RWPE2 (cell line): Measurements from ENCODE around the gene FAXDC2.

ENCODE experiments used
- ATAC-seq: fragments of 200-7000 bp; cut with Tn5 transposase; 3 replicates; pipeline ENCODE4 v1.9.1; 2021; ENCODE audit warnings: low read depth
- DNase-seq: peaks from one replicate; pipeline ENCODE4 v3.0.0-alpha.2; 2020; ENCODE audit warnings: low spot score
- H3K27ac ChIP-seq: fragments of 450-650 bp; 2 replicates; pipeline ENCODE4 v1.5.1; 2017; ENCODE audit warnings: mild to moderate bottlenecking; ENCODE audit not compliant: poor library complexity, severe bottlenecking
- H3K27me3 ChIP-seq: fragments of 250-450 bp; sonication (Bioruptor Pico); 2 replicates; pipeline ENCODE4 v1.5.1; 2021; ENCODE audit warnings: mild to moderate bottlenecking, moderate library complexity; ENCODE audit not compliant: insufficient read depth, poor library complexity, severe bottlenecking
- H3K36me3 ChIP-seq: fragments of 250-450 bp; sonication (Bioruptor Pico); 2 replicates; pipeline ENCODE4 v1.5.1; 2020; ENCODE audit warnings: low read depth, mild to moderate bottlenecking, moderate library complexity
- H3K4me1 ChIP-seq: fragments of 250-450 bp; sonication (Bioruptor Pico); 2 replicates; pipeline ENCODE4 v1.5.1; 2021; ENCODE audit warnings: mild to moderate bottlenecking, moderate library complexity; ENCODE audit not compliant: insufficient read depth, poor library complexity, severe bottlenecking
- H3K4me3 ChIP-seq: fragments of 250-450 bp; sonication (Bioruptor Pico); 2 replicates; pipeline ENCODE4 v1.5.1; 2021; ENCODE audit warnings: mild to moderate bottlenecking, moderate library complexity; ENCODE audit not compliant: severe bottlenecking
- H3K9me3 ChIP-seq: fragments of 250-450 bp; sonication (Bioruptor Pico); 2 replicates; pipeline ENCODE4 v1.5.1; 2021; ENCODE audit warnings: mild to moderate bottlenecking, moderate library complexity; ENCODE audit not compliant: severe bottlenecking
- CTCF ChIP-seq: fragments of 450-650 bp; IDR thresholded peaks from one replicate; pipeline ENCODE4 v1.5.1; 2017; ENCODE audit warnings: mild to moderate bottlenecking, moderate library complexity; ENCODE audit not compliant: poor library complexity, severe bottlenecking

The FAXDC2 gene

GRCh38 chr5:154771383-154771901 lies 79.0 kb downstream of the FAXDC2 start:
- no peak for TF ChIP-seq CTCF
- ATAC-seq (no peak), DNase-seq (no peak)
- Histone ChIP-seq H3K27me3 (no peaks in the 10 kb centered on the region), H3K4me3 (no peak overlapping the region), H3K36me3 (peaks cover 19% of the 10 kb centered on the region), H3K4me1 (peaks cover 4% of the 10 kb centered on the region), H3K27ac (no peak overlapping the region), H3K9me3 (no peaks in the 10 kb centered on the region)

DNA sequence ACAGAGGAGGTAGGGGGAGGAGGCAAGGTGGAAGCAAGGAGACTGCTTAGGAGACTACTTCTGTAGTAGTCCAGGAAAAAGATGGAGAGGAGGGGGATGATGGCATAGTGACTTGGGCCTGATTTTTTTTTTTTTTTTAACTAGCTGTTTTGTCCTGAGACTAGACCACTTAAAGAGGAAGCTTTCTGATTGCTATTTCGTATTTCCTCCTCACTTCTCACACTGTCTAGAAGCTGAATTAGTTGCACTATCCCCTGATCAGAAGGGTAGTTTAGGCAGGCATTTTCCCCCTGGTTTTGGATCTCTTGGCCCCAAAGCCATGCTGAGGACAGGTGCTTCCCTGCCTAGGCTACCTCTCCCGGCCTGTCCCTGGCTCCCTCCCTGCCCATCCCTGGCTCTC lies 80.3 kb downstream of the FAXDC2 start:
- no peak overlapping the region for H3K4me3 ChIP-seq
- H3K9me3 ChIP-seq, result no peaks in the 10 kb centered on the region
- ATAC-seq (no peak), DNase-seq (no peak)
- H3K4me1 ChIP-seq, result peaks cover 4% of the 10 kb centered on the region
- peaks cover 15% of the 10 kb centered on the region for H3K36me3 ChIP-seq
- H3K27me3 ChIP-seq, result no peaks in the 10 kb centered on the region
- TF ChIP-seq CTCF, result no peak
- no peak overlapping the region for H3K27ac ChIP-seq
